K562 (cell line): ENCODE data around the gene CRIM1. TPM values are rescaled to one million over a fixed set of nuclear protein-coding genes. Genes with fewer than 3 reads are reported as not detected.

ENCODE experiments used
- ATAC-seq: fragments of 200-7000 bp; cut with Tn5 transposase; 3 replicates; pipeline ENCODE4 v1.9.1; 2020; ENCODE audit warnings: moderate library complexity
- BruUV-seq: library from RNA; stranded (reverse); fragments of 400-500 nt; replicated peaks from 2 replicates; lab custom pipeline; 2021; lab: Mats Ljungman, UMichigan
- CTCF ChIA-PET: fragments of 300-600 bp; formaldehyde crosslinking; extraction: SDS; loops from one replicate; lab custom pipeline; 2021; ENCODE audit warnings: low intra/inter-chr PET ratio; lab: Yijun Ruan, JAX
- POLR2A ChIA-PET: fragments of 300-600, 350-650 bp; sonication (Branson Sonifier 250); formaldehyde crosslinking; extraction: SDS; loops from one replicate; lab custom pipeline; 2021; ENCODE audit warnings: antibody characterized with exemption, inconsistent platforms; lab: Yijun Ruan, JAX
- DNase-seq, 4 experiments: peaks; one replicate each; pipeline versions ENCODE4 v3.0.0 to v3.0.0-alpha.2; 2011 to 2018; ENCODE audit warnings: low spot score in 3 of 4, mixed read lengths in 3 of 4; ENCODE audit errors: extremely low read depth in 1 of 4
- FAIRE-seq: peaks from 2 replicates; lab custom pipeline; 2011; peaks lifted over from hg19 to GRCh38; lab: Jason Lieb, UNC
- H2AFZ ChIP-seq: 2 replicates; pipeline ENCODE4 v1.6.0; 2011; ENCODE audit warnings: low read depth, low read length, control low read depth, inconsistent platforms
- H3K27ac ChIP-seq: fragments of 200-600 bp; 3 replicates; pipeline ENCODE4 v1.8.0; 2011; ENCODE audit warnings: low read depth, mild to moderate bottlenecking, control low read depth, inconsistent platforms, low read length, moderate library complexity, mixed read lengths; ENCODE audit errors: extremely low read depth
- H3K27me3 ChIP-seq, 2 experiments: fragments of 300-600 bp in 1 of 2; 2 replicates in 1 of 2; 3 replicates in 1 of 2; pipeline versions ENCODE4 v1.6.0 to v1.8.0; 2011; ENCODE audit warnings: inconsistent platforms in 2 of 2, low read length in 2 of 2, mild to moderate bottlenecking in 1 of 2, mixed read lengths in 1 of 2, moderate library complexity in 1 of 2; ENCODE audit not compliant: control insufficient read depth in 2 of 2, insufficient read depth in 2 of 2
- H3K36me3 ChIP-seq: fragments of 300-600 bp; 3 replicates; pipeline ENCODE4 v1.8.0; 2011; ENCODE audit warnings: mild to moderate bottlenecking, low read length, inconsistent platforms; ENCODE audit not compliant: control insufficient read depth, insufficient read depth
- H3K4me1 ChIP-seq, 2 experiments: fragments of 200-600 bp in 1 of 2; replicated peaks in 1 of 2; 2 replicates in 1 of 2; 3 replicates in 1 of 2; pipeline versions ENCODE4 v1.5.1 to v1.8.0; 2011; ENCODE audit warnings: inconsistent platforms in 2 of 2, low read length in 2 of 2, mild to moderate bottlenecking in 1 of 2, mixed read lengths in 1 of 2, moderate library complexity in 1 of 2; ENCODE audit not compliant: control insufficient read depth in 2 of 2, insufficient read depth in 2 of 2
- H3K4me2 ChIP-seq: 2 replicates; pipeline ENCODE4 v1.6.1; 2011; ENCODE audit warnings: low read length, control low read depth, inconsistent platforms, mixed read lengths; ENCODE audit not compliant: insufficient read depth
- H3K4me3 ChIP-seq: fragments of 200-600 bp; sonication (generic), shearing (Covaris generic); 2 replicates; pipeline ENCODE4 v1.5.1; 2016; ENCODE audit warnings: control low read depth, inconsistent platforms
- H3K79me2 ChIP-seq: fragments of 200-600 bp; 3 replicates; pipeline ENCODE4 v1.8.0; 2011; ENCODE audit warnings: low read length, inconsistent platforms; ENCODE audit not compliant: control insufficient read depth, insufficient read depth
- H3K9ac ChIP-seq, 2 experiments: 2 replicates each; pipeline versions ENCODE4 v1.6.0 to v1.6.1; 2011; ENCODE audit warnings: low read depth in 2 of 2, low read length in 2 of 2, control low read depth in 1 of 2, inconsistent platforms in 1 of 2, mild to moderate bottlenecking in 1 of 2, mixed read lengths in 1 of 2; ENCODE audit not compliant: insufficient read depth in 1 of 2
- H3K9me1 ChIP-seq: one replicate; pipeline ENCODE4 v1.6.0; 2011; ENCODE audit warnings: inconsistent platforms, mild to moderate bottlenecking, low read length, moderate library complexity; ENCODE audit not compliant: control insufficient read depth, insufficient read depth
- H3K9me3 ChIP-seq: replicated peaks from 2 replicates; pipeline ENCODE4 v1.5.1; 2011; ENCODE audit warnings: low read depth, low read length, inconsistent platforms; ENCODE audit not compliant: control insufficient read depth, insufficient read depth
- H4K20me1 ChIP-seq: replicated peaks from 2 replicates; pipeline ENCODE4 v1.6.1; 2011; ENCODE audit warnings: low read length, inconsistent platforms, mixed read lengths; ENCODE audit not compliant: control insufficient read depth, insufficient read depth
- ASH1L ChIP-seq: fragments of 450-650 bp; IDR thresholded peaks from 2 replicates; pipeline ENCODE4 v1.6.1; 2018; ENCODE audit warnings: borderline replicate concordance, mild to moderate bottlenecking, low read depth; ENCODE audit not compliant: partially characterized antibody
- BHLHE40 ChIP-seq: IDR thresholded peaks from 2 replicates; pipeline ENCODE4 v1.6.1; 2011; ENCODE audit warnings: low read length, improper control_type of control experiment
- BRD4 ChIP-seq: fragments of 200-600 bp; sonication (generic); IDR thresholded peaks from 2 replicates; pipeline ENCODE4 v1.6.1; 2017; ENCODE audit warnings: inconsistent platforms
- CEBPB ChIP-seq: fragments of 450-650 bp; IDR thresholded peaks from 2 replicates; pipeline ENCODE4 v1.6.1; 2016; ENCODE audit warnings: missing genetic modification characterization, missing compliant biosample characterization
- ESRRA ChIP-seq: fragments of 450-650 bp; IDR thresholded peaks from 2 replicates; pipeline ENCODE4 v1.6.1; 2014; ENCODE audit warnings: low read depth, mild to moderate bottlenecking, moderate library complexity, borderline replicate concordance
- EWSR1 ChIP-seq: fragments of 450-650 bp; IDR thresholded peaks from 2 replicates; pipeline ENCODE4 v1.6.1; 2018; ENCODE audit warnings: borderline replicate concordance, mild to moderate bottlenecking, low read depth, moderate library complexity; ENCODE audit not compliant: partially characterized antibody
- EZH2 ChIP-seq: IDR thresholded peaks from 2 replicates; pipeline ENCODE4 v1.6.1; 2012; ENCODE audit warnings: low read depth, mild to moderate bottlenecking, inconsistent platforms, low read length, borderline replicate concordance
- MYBL2 ChIP-seq, 2 experiments: fragments of 450-650 bp in 1 of 2; sonication (generic) in 1 of 2; formaldehyde crosslinking in 1 of 2; IDR thresholded peaks; 2 replicates each; pipeline versions ENCODE4 v1.6.1 to v1.8.1; 2017 to 2022; ENCODE audit warnings: borderline replicate concordance in 1 of 2, inconsistent platforms in 1 of 2, low read depth in 1 of 2, mild to moderate bottlenecking in 1 of 2, missing genetic modification reagents in 1 of 2, moderate library complexity in 1 of 2
- MYC ChIP-seq, 2 experiments: fragments of 250-450 bp in 1 of 2; sonication (Bioruptor Pico) in 1 of 2; IDR thresholded peaks; 2 replicates each; pipeline versions ENCODE4 v1.5.1 to v1.6.1; 2012 to 2021; ENCODE audit warnings: low read depth in 2 of 2, borderline replicate concordance in 1 of 2, improper control_type of control experiment in 1 of 2, low read length in 1 of 2, mild to moderate bottlenecking in 1 of 2, moderate library complexity in 1 of 2
- SMARCA4 ChIP-seq: fragments of 450-650 bp; IDR thresholded peaks from 2 replicates; pipeline ENCODE4 v1.6.1; 2016
- TSC22D4 ChIP-seq: fragments of 450-650 bp; IDR thresholded peaks from 2 replicates; pipeline ENCODE4 v1.6.1; 2016; ENCODE audit warnings: missing genetic modification characterization, missing biosample characterization, control low read depth
- YY1 ChIP-seq, 3 experiments: IDR thresholded peaks; 2 replicates each; pipeline ENCODE4 v1.6.1; 2011; ENCODE audit warnings: low read length in 2 of 3, mild to moderate bottlenecking in 2 of 3, moderate library complexity in 2 of 3, borderline replicate concordance in 1 of 3, control low read depth in 1 of 3, low read depth in 1 of 3; ENCODE audit not compliant: insufficient read depth in 3 of 3, insufficient replicate concordance in 2 of 3, control insufficient read depth in 1 of 3, insufficient read length in 1 of 3; ENCODE audit errors: extremely low read depth in 1 of 3
- ZNF408 ChIP-seq: fragments of 250-450 bp; sonication (Bioruptor Pico); IDR thresholded peaks from 2 replicates; pipeline ENCODE4 v1.4.0; 2020; ENCODE audit warnings: low read depth, mild to moderate bottlenecking, moderate library complexity
- ZNF717 ChIP-seq: fragments of 250-450 bp; sonication (Bioruptor Pico); IDR thresholded peaks from 2 replicates; pipeline ENCODE4 v1.5.0; 2021
- WGBS: fragments of 100-300 bp; shearing (Covaris generic); methylation state at CpG from one replicate; pipeline ENCODE4 v1.1.6; 2016; ENCODE audit warnings: low coverage, mixed read lengths; ENCODE audit not compliant: insufficient coverage; ENCODE audit errors: missing lambda C conversion rate; 5-methylcytosine and 5-hydroxymethylcytosine counted together
- in situ Hi-C: fragments of 300-500 bp; cut with MboI; formaldehyde crosslinking; loops from 4 replicates; pipeline ENCODE4 v1.15.0; 2018; ENCODE audit warnings: inconsistent platforms, mixed read lengths
- intact Hi-C: fragments of 100-400 bp; cut with micrococcal nuclease; formaldehyde crosslinking; loops from 2 replicates; pipeline ENCODE4 v1.14.2; 2022
- polyA plus RNA-seq, 8 experiments: library from polyadenylated mRNA; depleted of rRNA in 4 of 8; stranded (reverse) in 5 of 8; unstranded in 3 of 8; fragments of >200 nt; fragmentation: Nextera tagmentation in 2 of 8; fragmentation: Illumina TruSeq in 1 of 8; extraction: Ambion mirVana in 2 of 8; extraction: Trizol in 1 of 8; gene quantifications; 2 replicates each; pipeline versions ENCODE4 v1.2.1 to v1.2.3, GENCODE V29; 2011 to 2014; ENCODE audit warnings: inconsistent platforms in 1 of 8, missing spikeins in 1 of 8
- total RNA-seq, 7 experiments: library from RNA; depleted of rRNA in 6 of 7; stranded (reverse); fragments of >200 nt in 6 of 7; fragmentation: Illumina TruSeq in 2 of 7; extraction: Trizol in 2 of 7; gene quantifications; 2 replicates each; pipeline versions ENCODE4 v1.2.1 to v1.2.3, GENCODE V29; 2011 to 2021; ENCODE audit warnings: low replicate concordance in 1 of 7
- TF ChIP-seq, protein P1 (sequence below): fragments of 450-650 bp; formaldehyde crosslinking; IDR thresholded peaks from 2 replicates; pipeline ENCODE4 v1.4.0; 2022; ENCODE audit warnings: missing genetic modification characterization
- TF ChIP-seq, protein P2 (sequence below): fragments of 450-650 bp; IDR thresholded peaks from 2 replicates; pipeline ENCODE4 v1.6.1; 2016; ENCODE audit warnings: missing biosample characterization, missing genetic modification characterization
- TF ChIP-seq, protein P3 (sequence below): fragments of 250-450 bp; sonication (Bioruptor Pico); IDR thresholded peaks from 2 replicates; pipeline ENCODE4 v1.9.0; 2021; ENCODE audit warnings: mild to moderate bottlenecking
- TF ChIP-seq, protein P4 (sequence below): fragments of 250-450 bp; sonication (Bioruptor Pico); IDR thresholded peaks from 2 replicates; pipeline ENCODE4 v1.4.0; 2020

The CRIM1 gene
- total and polyA plus RNA-seq, 9 of the 15 experiments (the other 6 are each of a cell fraction or from before 2014, with no cell fraction given): 0.01 to 0.36 (median 0.06) TPM; not detected in 1

DNA sequence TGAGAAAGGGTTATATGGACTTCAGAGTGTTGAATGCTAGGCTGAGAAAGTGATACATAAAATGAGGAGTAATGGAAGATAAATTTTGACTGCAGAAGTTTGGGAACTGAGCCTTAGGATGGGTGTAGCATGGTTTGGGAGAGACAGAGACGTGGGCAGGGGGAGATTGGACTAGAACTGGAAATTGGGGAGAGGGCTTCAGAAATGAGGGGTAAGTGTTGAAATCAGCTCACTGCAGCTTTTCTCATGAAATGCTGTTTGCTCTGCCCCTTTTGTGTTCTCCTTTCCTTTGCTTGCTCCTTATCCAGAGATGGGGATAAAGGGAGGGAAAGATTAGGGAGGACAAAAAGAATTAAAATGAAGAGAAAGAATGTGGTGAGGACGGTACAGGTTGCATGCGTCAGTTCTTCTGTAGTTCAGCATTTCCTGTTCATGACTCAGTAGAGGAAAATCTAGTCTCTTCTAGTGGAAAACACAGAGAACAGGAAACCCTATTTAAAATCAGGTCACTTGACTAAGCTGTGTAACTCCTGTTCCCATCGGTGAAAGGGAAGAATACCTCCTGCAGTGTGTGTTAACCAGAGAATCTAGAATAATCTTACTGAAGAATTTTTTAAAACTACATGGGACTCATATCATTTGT is 105.6 kb downstream of the CRIM1 start:
- Histone ChIP-seq H3K9ac (no peak overlapping the region), H3K9me3 (no peaks in the 10 kb centered on the region), H3K4me2 (no peak overlapping the region), H4K20me1 (no peaks in the 10 kb centered on the region), H3K27ac (no peak overlapping the region), H2AFZ (no peak overlapping the region), H3K4me3 (no peak overlapping the region), H3K9me1 (no peaks in the 10 kb centered on the region), H3K79me2 (no peaks in the 10 kb centered on the region), H3K27me3 (peaks cover 0 to 12% of the 10 kb centered on the region in 2 experiments; a peak in 4 of 5 replicates), H3K4me1 (no peaks in the 10 kb centered on the region; a peak in 1 of 5 replicates), H3K36me3 (no peaks in the 10 kb centered on the region)
- FAIRE-seq (no peak), ATAC-seq (no peak), DNase-seq (no peak)
- intact Hi-C loops: loop anchor here (5.0 kb wide), 1 partner anchor 104 kb away; the partner anchor contains the start of gene CRIM1
- 0% methylated on average over 4 of the region's 4 CpGs for WGBS
- BruUV-seq: no TSS peak
- ChIA-PET POLR2A (interaction anchor here (1.6 kb wide), 1 partner anchor 12 kb away, joined by 3 read pairs; no protein-coding TSS in a partner anchor), CTCF (no interaction called here)
- in situ Hi-C loops: no loop called here
- TF ChIP-seq CEBPB: no peak
- TF ChIP-seq, protein P1, sequence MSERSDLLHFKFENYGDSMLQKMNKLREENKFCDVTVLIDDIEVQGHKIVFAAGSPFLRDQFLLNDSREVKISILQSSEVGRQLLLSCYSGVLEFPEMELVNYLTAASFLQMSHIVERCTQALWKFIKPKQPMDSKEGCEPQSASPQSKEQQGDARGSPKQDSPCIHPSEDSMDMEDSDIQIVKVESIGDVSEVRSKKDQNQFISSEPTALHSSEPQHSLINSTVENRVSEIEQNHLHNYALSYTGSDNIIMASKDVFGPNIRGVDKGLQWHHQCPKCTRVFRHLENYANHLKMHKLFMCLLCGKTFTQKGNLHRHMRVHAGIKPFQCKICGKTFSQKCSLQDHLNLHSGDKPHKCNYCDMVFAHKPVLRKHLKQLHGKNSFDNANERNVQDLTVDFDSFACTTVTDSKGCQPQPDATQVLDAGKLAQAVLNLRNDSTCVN (CRISPR knock-in tag): no peak
- TF ChIP-seq SMARCA4: no peak
- TF ChIP-seq BRD4: no peak
- TF ChIP-seq, protein P2, sequence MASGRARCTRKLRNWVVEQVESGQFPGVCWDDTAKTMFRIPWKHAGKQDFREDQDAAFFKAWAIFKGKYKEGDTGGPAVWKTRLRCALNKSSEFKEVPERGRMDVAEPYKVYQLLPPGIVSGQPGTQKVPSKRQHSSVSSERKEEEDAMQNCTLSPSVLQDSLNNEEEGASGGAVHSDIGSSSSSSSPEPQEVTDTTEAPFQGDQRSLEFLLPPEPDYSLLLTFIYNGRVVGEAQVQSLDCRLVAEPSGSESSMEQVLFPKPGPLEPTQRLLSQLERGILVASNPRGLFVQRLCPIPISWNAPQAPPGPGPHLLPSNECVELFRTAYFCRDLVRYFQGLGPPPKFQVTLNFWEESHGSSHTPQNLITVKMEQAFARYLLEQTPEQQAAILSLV (tag): no peak
- no peak for TF ChIP-seq MYBL2 (IDR thresholded peaks at IDR 0.05; ENCODE audit: low read depth)
- TF ChIP-seq MYBL2 (CRISPR knock-in tag; IDR thresholded peaks at IDR 0.05; ENCODE audit: borderline replicate concordance): no peak
- TF ChIP-seq, protein P3, sequence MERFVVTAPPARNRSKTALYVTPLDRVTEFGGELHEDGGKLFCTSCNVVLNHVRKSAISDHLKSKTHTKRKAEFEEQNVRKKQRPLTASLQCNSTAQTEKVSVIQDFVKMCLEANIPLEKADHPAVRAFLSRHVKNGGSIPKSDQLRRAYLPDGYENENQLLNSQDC (CRISPR knock-in tag): no peak
- no peak for TF ChIP-seq ZNF408 (CRISPR knock-in tag)
- TF ChIP-seq YY1 (IDR thresholded peaks at IDR 0.05; ENCODE audit: borderline replicate concordance in 1 of 3, control insufficient read depth in 1 of 3, extremely low read depth in 1 of 3, insufficient read depth in 3 of 3, insufficient read length in 1 of 3, insufficient replicate concordance in 2 of 3, low read depth in 1 of 3, low read length in 2 of 3): no peak
- no peak for TF ChIP-seq TSC22D4 (tag)
- no peak for TF ChIP-seq ASH1L
- TF ChIP-seq MYC (IDR thresholded peaks at IDR 0.05; ENCODE audit: low read depth, low read length): no peak
- no peak for TF ChIP-seq MYC (CRISPR knock-in tag; IDR thresholded peaks at IDR 0.05; ENCODE audit: borderline replicate concordance, low read depth)
- TF ChIP-seq, protein P4, sequence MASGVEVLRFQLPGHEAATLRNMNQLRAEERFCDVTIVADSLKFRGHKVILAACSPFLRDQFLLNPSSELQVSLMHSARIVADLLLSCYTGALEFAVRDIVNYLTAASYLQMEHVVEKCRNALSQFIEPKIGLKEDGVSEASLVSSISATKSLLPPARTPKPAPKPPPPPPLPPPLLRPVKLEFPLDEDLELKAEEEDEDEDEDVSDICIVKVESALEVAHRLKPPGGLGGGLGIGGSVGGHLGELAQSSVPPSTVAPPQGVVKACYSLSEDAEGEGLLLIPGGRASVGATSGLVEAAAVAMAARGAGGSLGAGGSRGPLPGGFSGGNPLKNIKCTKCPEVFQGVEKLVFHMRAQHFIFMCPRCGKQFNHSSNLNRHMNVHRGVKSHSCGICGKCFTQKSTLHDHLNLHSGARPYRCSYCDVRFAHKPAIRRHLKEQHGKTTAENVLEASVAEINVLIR (CRISPR knock-in tag): no peak
- TF ChIP-seq EZH2: no peak
- no peak for TF ChIP-seq EWSR1
- TF ChIP-seq ESRRA: no peak
- TF ChIP-seq BHLHE40: no peak
- TF ChIP-seq ZNF717 (CRISPR knock-in tag): no peak
